HL-60 (cell line): Measurements from ENCODE around the gene FAHD1.

Experiments
- DNase-seq, 2 experiments: peaks; one replicate each; pipeline ENCODE4 v3.0.0-alpha.2; 2010 to 2020; ENCODE audit warnings: low read depth in 1 of 2, low spot score in 1 of 2
- H3K27ac ChIP-seq: fragments of 250-450 bp; sonication (Bioruptor Pico); replicated peaks from 2 replicates; pipeline ENCODE4 v1.5.1; 2020; ENCODE audit warnings: mild to moderate bottlenecking, moderate library complexity
- H3K27me3 ChIP-seq: fragments of 250-450 bp; sonication (Bioruptor Pico); 2 replicates; pipeline ENCODE4 v1.5.1; 2021; ENCODE audit warnings: mild to moderate bottlenecking, moderate library complexity; ENCODE audit not compliant: insufficient read depth, poor library complexity, severe bottlenecking
- H3K4me3 ChIP-seq: replicated peaks from 2 replicates; pipeline ENCODE4 v1.5.1; 2011; ENCODE audit warnings: mild to moderate bottlenecking, control low read depth, low read length; ENCODE audit not compliant: insufficient read depth
- GABPA ChIP-seq: IDR thresholded peaks from 2 replicates; pipeline ENCODE4 v1.6.1; 2012; ENCODE audit warnings: low read depth
- POLR2AphosphoS5 ChIP-seq: IDR thresholded peaks from 2 replicates; pipeline ENCODE4 v1.6.1; 2012; ENCODE audit warnings: low read depth
- SPI1 ChIP-seq: IDR thresholded peaks from 2 replicates; pipeline ENCODE4 v1.6.1; 2012; ENCODE audit warnings: low read depth, mild to moderate bottlenecking, borderline replicate concordance
- TF ChIP-seq, protein P1 (sequence below): IDR thresholded peaks from 2 replicates; pipeline ENCODE4 v1.6.1; 2012; ENCODE audit warnings: low read depth; ENCODE audit not compliant: insufficient replicate concordance
- TF ChIP-seq, protein P2 (sequence below): IDR thresholded peaks from one replicate; pipeline ENCODE4 v1.5.1; 2011; ENCODE audit warnings: low read length, control low read depth, inconsistent platforms; ENCODE audit not compliant: insufficient read depth

The FAHD1 gene

DNA sequence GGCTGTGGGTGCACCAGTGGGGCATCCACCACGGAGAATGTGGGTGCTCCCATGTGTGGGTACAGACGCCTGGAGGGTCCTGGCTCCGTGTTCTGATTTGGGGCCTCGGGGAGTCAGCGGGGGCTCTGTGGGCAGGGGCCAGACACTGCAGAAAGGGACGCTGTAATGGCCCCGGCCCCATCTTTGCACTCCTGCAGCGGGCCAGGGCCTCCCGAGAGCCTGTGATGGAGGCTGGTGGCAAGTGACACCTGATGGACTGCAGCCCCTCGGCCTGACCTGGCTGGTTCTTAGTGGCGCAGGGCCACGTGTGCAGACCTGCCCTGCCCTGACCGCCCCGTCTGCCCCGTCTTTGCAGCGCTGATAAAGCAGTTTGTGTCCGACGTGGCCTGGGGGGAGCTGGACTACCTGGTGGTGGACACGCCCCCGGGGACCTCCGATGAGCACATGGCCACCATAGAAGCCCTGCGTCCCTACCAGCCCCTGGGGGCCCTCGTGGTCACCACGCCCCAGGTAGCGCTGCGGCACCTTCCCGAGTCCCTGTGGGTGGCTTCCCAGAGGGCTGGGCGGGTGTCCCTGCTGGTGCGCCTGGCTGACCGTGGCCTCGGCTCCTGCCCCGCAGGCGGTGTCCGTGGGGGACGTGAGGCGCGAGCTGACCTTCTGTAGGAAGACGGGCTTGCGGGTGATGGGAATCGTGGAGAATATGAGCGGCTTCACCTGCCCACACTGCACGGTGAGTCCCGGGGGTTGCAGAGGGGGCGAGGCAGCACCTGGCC is 39.5 kb upstream of the FAHD1 start:
- no peaks in the 10 kb centered on the region for H3K27me3 ChIP-seq
- H3K27ac ChIP-seq = no peak overlapping the region
- DNase-seq = no peak
- H3K4me3 ChIP-seq = no peak overlapping the region
- TF ChIP-seq, protein P1, sequence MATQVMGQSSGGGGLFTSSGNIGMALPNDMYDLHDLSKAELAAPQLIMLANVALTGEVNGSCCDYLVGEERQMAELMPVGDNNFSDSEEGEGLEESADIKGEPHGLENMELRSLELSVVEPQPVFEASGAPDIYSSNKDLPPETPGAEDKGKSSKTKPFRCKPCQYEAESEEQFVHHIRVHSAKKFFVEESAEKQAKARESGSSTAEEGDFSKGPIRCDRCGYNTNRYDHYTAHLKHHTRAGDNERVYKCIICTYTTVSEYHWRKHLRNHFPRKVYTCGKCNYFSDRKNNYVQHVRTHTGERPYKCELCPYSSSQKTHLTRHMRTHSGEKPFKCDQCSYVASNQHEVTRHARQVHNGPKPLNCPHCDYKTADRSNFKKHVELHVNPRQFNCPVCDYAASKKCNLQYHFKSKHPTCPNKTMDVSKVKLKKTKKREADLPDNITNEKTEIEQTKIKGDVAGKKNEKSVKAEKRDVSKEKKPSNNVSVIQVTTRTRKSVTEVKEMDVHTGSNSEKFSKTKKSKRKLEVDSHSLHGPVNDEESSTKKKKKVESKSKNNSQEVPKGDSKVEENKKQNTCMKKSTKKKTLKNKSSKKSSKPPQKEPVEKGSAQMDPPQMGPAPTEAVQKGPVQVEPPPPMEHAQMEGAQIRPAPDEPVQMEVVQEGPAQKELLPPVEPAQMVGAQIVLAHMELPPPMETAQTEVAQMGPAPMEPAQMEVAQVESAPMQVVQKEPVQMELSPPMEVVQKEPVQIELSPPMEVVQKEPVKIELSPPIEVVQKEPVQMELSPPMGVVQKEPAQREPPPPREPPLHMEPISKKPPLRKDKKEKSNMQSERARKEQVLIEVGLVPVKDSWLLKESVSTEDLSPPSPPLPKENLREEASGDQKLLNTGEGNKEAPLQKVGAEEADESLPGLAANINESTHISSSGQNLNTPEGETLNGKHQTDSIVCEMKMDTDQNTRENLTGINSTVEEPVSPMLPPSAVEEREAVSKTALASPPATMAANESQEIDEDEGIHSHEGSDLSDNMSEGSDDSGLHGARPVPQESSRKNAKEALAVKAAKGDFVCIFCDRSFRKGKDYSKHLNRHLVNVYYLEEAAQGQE = no peak
- TF ChIP-seq POLR2AphosphoS5 (no peak), SPI1 (no peak), GABPA (no peak)
- TF ChIP-seq, protein P2, sequence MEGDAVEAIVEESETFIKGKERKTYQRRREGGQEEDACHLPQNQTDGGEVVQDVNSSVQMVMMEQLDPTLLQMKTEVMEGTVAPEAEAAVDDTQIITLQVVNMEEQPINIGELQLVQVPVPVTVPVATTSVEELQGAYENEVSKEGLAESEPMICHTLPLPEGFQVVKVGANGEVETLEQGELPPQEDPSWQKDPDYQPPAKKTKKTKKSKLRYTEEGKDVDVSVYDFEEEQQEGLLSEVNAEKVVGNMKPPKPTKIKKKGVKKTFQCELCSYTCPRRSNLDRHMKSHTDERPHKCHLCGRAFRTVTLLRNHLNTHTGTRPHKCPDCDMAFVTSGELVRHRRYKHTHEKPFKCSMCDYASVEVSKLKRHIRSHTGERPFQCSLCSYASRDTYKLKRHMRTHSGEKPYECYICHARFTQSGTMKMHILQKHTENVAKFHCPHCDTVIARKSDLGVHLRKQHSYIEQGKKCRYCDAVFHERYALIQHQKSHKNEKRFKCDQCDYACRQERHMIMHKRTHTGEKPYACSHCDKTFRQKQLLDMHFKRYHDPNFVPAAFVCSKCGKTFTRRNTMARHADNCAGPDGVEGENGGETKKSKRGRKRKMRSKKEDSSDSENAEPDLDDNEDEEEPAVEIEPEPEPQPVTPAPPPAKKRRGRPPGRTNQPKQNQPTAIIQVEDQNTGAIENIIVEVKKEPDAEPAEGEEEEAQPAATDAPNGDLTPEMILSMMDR = no peak

DNA sequence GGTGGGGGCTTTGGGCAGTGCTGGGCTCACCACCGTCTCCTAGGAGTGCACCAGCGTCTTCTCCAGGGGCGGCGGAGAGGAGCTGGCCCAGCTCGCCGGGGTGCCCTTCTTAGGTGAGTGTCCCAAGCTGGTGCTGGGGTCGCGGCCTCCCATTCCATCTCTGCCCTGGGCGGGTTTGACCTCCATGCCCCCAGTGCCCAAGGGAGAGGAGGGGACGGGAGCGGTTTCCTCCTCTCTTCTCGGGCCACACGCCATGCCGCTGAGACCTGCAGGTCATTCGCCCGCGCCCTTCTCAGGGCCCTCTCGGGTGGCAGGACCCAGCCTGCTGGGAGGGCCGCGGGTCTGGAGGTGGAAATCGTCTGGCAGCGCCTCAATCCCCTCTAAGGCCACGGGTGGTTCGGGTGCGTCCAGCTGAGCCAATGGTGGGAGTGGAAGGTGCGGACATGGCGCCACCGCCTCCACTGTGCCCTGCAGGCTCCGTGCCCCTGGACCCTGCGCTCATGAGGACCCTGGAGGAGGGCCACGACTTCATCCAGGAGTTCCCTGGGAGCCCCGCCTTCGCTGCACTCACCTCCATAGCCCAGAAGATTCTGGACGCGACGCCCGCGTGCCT is 38.8 kb upstream of the FAHD1 start:
- no peak overlapping the region for H3K27ac ChIP-seq
- TF ChIP-seq, protein P2 = no peak

GRCh38 chr16:1788708-1789100 is 38.3 kb upstream of the FAHD1 start:
- no peak overlapping the region for H3K27ac ChIP-seq
- TF ChIP-seq, protein P1 = no peak
- TF ChIP-seq GABPA = no peak
- TF ChIP-seq SPI1 = no peak
- TF ChIP-seq, protein P2 = no peak

More for the DNA sequence above, 38.8 kb upstream of the FAHD1 start:
- DNase-seq = no peak
- no peak overlapping the region for H3K4me3 ChIP-seq
- no peaks in the 10 kb centered on the region for H3K27me3 ChIP-seq

DNA sequence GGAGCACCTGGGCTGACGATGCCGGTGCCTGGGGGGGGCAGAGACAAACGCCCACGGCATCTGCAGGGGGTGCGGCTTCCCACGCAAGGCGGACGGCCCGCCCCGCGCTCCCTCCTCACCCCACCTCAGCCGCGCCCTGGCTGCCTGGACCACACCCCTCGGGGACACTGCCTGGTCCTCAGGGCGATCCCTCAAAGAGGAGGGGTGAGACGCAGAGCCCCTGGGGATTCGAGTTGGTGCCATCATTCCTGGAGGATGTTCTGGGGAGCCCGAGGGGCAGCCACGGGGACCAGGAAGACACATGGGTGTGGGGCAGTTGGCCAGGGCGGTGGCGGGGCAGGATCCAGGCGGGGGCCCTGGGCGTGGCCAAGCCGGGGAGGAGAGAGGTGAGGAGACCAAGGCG is 37.4 kb upstream of the FAHD1 start:
- Histone ChIP-seq H3K27me3 (no peaks in the 10 kb centered on the region), H3K4me3 (no peak overlapping the region), H3K27ac (no peak overlapping the region)
- TF ChIP-seq GABPA (no peak), SPI1 (no peak), POLR2AphosphoS5 (no peak)
- TF ChIP-seq, protein P1 = no peak
- TF ChIP-seq, protein P2 = no peak
- no peak for DNase-seq

More at GRCh38 chr16:1788708-1789100, 38.3 kb upstream of the FAHD1 start:
- H3K4me3 ChIP-seq = no peak overlapping the region
- no peak for DNase-seq
- no peaks in the 10 kb centered on the region for H3K27me3 ChIP-seq
